Osteoblast (primary cell): Measurements from ENCODE around the gene RASSF7. TPM values are rescaled to one million over a fixed set of nuclear protein-coding genes. Genes with fewer than 3 reads are reported as not detected.

Experiments used
- DNase-seq: peaks from one replicate; pipeline ENCODE4 v3.0.0; 2011; ENCODE audit warnings: low spot score, mixed read lengths; ENCODE audit not compliant: insufficient read length; ENCODE audit errors: missing footprints
- H2AFZ ChIP-seq: 2 replicates; pipeline ENCODE4 v1.6.0; 2011; ENCODE audit warnings: mild to moderate bottlenecking, low read length
- H3K27ac ChIP-seq: 2 replicates; pipeline ENCODE4 v1.5.1; 2011; ENCODE audit warnings: mild to moderate bottlenecking, low read depth, low read length, moderate library complexity
- H3K27me3 ChIP-seq: 2 replicates; pipeline ENCODE4 v1.6.0; 2012; ENCODE audit warnings: mild to moderate bottlenecking, control low read depth, inconsistent platforms, low read length, moderate library complexity; ENCODE audit not compliant: insufficient read depth
- H3K36me3 ChIP-seq: 2 replicates; pipeline ENCODE4 v1.5.1; 2011; ENCODE audit warnings: mild to moderate bottlenecking, low read length, control low read depth, moderate library complexity; ENCODE audit not compliant: insufficient read depth
- H3K4me1 ChIP-seq: 2 replicates; pipeline ENCODE4 v1.5.1; 2011; ENCODE audit warnings: mild to moderate bottlenecking, low read length, control low read depth, moderate library complexity; ENCODE audit not compliant: insufficient read depth
- H3K4me2 ChIP-seq: 2 replicates; pipeline ENCODE4 v1.6.0; 2011; ENCODE audit warnings: mild to moderate bottlenecking, low read length; ENCODE audit not compliant: insufficient read depth
- H3K4me3 ChIP-seq: fragments of 200-600 bp; sonication (generic); 3 replicates; pipeline ENCODE4 v1.5.1; 2012; ENCODE audit warnings: mild to moderate bottlenecking, low read length, inconsistent platforms; ENCODE audit not compliant: insufficient read depth
- H3K79me2 ChIP-seq: 2 replicates; pipeline ENCODE4 v1.6.0; 2012; ENCODE audit warnings: mild to moderate bottlenecking, low read length, control low read depth, inconsistent platforms; ENCODE audit not compliant: insufficient read depth
- H3K9me3 ChIP-seq: 2 replicates; pipeline ENCODE4 v1.5.1; 2011; ENCODE audit warnings: low read depth, low read length, control low read depth
- H4K20me1 ChIP-seq: 2 replicates; pipeline ENCODE4 v1.6.0; 2012; ENCODE audit warnings: mild to moderate bottlenecking, low read length, control low read depth; ENCODE audit not compliant: insufficient read depth
- total RNA-seq: library from RNA; depleted of rRNA; stranded (reverse); fragments of >200 nt; gene quantifications from 2 replicates; pipeline ENCODE4 v1.2.3, GENCODE V29; 2012
- TF ChIP-seq, protein P1 (sequence below): IDR thresholded peaks from 2 replicates; pipeline ENCODE4 v1.5.1; 2011; ENCODE audit warnings: mild to moderate bottlenecking, low read depth, low read length, moderate library complexity; ENCODE audit errors: extremely low read depth

The RASSF7 gene
- total RNA-seq, 1 donor, result 6.2 TPM

DNA sequence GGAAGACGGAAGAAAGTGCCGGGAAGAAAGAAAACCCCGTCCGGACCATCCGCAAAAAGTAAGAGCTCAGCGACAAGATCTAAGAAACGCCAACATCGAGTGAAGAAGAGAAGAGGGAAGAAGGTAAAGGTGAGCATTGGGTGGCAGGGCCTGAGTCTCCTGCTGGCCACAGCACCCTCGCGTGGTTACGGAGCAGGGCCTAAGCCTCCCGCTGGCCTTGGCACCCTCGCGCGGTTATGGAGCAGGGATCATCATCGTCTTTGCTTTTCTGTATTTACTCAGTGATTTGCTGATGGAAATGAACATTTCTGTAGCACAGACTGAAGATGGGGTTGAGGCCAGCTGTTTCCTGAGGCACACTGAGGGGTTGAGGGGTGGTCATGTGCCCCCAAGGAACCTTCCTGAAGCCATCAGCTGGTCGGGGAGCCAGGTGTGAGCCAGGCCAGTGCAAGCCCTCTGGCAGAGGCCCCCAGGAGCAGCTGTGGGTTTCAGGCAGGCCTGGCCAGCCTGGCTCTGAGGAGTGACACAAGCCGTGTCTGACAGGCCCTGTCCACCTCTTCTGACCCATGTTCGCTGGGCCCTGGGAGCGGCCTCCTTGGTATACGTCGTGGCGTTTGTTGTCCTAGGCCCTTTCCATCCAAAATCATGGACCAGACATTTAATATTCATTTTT, 40.9 kb downstream of the RASSF7 start:
- Histone ChIP-seq H3K27me3 (no peaks in the 10 kb centered on the region), H3K36me3 (peaks cover 76% of the 10 kb centered on the region), H3K4me3 (no peak overlapping the region), H3K4me2 (no peak overlapping the region), H2AFZ (no peak overlapping the region), H3K4me1 (no peaks in the 10 kb centered on the region), H3K27ac (no peak overlapping the region), H3K79me2 (peaks cover 17% of the 10 kb centered on the region), H3K9me3 (no peaks in the 10 kb centered on the region), H4K20me1 (peaks cover 21% of the 10 kb centered on the region)
- DNase-seq, result no peak
- TF ChIP-seq, protein P1, sequence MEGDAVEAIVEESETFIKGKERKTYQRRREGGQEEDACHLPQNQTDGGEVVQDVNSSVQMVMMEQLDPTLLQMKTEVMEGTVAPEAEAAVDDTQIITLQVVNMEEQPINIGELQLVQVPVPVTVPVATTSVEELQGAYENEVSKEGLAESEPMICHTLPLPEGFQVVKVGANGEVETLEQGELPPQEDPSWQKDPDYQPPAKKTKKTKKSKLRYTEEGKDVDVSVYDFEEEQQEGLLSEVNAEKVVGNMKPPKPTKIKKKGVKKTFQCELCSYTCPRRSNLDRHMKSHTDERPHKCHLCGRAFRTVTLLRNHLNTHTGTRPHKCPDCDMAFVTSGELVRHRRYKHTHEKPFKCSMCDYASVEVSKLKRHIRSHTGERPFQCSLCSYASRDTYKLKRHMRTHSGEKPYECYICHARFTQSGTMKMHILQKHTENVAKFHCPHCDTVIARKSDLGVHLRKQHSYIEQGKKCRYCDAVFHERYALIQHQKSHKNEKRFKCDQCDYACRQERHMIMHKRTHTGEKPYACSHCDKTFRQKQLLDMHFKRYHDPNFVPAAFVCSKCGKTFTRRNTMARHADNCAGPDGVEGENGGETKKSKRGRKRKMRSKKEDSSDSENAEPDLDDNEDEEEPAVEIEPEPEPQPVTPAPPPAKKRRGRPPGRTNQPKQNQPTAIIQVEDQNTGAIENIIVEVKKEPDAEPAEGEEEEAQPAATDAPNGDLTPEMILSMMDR, result no peak

DNA sequence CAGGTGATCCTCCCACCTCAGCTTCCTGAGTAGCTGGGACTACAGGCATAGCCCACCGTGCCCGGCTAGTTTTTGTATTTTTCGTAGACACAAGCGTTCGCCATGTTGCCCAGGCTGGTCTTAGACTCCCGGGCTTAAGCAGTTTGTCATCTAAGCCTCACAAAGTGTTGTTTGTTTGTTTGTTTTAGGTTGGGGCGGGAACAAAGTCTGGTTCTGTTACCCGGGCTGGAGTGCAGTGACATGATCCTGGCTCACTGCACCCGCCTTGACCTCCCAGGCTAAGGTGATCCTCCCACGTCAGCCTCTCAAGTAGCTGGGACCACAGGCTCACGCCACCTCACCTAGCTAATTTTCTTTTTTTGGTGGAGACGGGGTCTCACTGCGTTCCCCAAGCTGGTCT, 42.4 kb downstream of the RASSF7 start:
- no peaks in the 10 kb centered on the region for H3K4me1 ChIP-seq
- no peak overlapping the region for H2AFZ ChIP-seq
- no peak overlapping the region for H3K4me3 ChIP-seq
- H3K9me3 ChIP-seq, result no peaks in the 10 kb centered on the region
- H3K27me3 ChIP-seq, result no peaks in the 10 kb centered on the region
- peaks cover 78% of the 10 kb centered on the region for H3K36me3 ChIP-seq
- H3K4me2 ChIP-seq, result no peak overlapping the region
- H3K79me2 ChIP-seq, result peaks cover 12% of the 10 kb centered on the region
- TF ChIP-seq, protein P1, result no peak
- H3K27ac ChIP-seq, result no peak overlapping the region
- no peak for DNase-seq
- peaks cover 17% of the 10 kb centered on the region for H4K20me1 ChIP-seq

DNA sequence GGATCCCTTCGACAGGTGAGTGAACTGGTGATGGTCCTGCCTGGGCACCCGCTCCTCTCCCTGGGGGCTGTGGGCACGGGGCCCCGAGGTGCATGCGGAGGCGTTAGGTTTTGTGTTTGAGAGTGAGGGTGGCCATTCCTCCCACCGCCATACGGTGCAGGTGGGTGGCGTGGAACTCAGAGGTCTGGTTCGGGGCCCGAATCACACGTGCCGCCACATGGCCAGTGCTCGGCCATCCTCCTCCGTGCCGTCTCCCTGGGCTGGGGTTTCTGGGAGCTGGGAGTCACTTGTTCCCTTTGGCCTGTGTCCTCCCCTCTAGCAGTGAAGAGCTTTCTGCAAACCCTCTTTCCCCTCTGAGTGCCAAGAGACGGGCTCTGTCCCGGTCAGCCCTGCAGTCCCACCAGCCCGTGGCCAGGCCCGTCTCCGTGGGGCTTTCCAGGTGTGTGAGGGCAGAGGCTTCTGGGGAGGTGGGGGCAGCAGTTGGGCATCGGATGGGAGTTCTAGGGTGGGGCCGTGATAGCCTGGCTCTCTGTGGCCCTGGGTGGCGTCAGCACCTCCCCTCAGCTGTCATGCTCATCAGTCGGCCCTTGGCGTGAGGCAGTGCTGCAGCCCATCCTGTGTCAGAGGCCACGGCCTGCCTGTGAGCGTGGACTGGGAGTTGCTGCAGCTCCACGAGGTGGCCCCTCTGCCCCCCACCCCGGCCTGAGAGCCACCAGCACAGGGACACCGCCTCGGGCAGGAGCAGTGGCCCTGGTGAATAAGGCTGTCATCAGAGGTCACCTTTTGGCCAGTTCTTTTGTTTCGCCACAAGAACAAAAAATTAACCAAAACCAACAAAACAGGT, 44.7 kb downstream of the RASSF7 start:
- Histone ChIP-seq H3K36me3 (peaks cover 85% of the 10 kb centered on the region), H3K27ac (no peak overlapping the region), H3K9me3 (no peaks in the 10 kb centered on the region), H3K27me3 (no peaks in the 10 kb centered on the region), H3K4me1 (no peaks in the 10 kb centered on the region), H3K4me2 (no peak overlapping the region), H3K79me2 (peaks cover 4% of the 10 kb centered on the region), H3K4me3 (no peak overlapping the region), H4K20me1 (peaks cover 11% of the 10 kb centered on the region), H2AFZ (no peak overlapping the region)
- TF ChIP-seq, protein P1, result no peak
- no peak for DNase-seq

DNA sequence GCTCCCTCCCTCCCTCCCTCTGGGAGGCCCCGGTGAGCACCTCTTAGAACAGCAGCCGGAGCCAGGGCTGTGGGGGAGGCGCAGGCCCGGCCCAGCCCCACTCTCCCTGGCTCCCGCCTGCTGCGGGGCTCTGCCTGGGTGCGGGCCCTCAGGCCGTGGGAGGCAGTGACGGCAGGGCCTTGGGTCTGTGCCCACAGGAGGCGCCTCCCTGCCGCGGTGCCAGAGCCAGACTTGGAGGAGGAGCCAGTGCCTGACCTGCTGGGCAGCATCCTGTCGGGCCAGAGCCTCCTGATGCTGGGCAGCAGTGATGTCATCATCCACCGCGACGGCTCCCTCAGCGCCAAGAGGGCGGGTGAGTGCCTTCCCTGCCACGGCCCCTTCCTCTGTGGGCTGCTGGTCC, 45.5 kb downstream of the RASSF7 start:
- Histone ChIP-seq H3K27ac (peak overlapping the region; percentile 31), H3K9me3 (no peaks in the 10 kb centered on the region), H4K20me1 (peaks cover 16% of the 10 kb centered on the region), H2AFZ (no peak overlapping the region), H3K4me2 (no peak overlapping the region), H3K36me3 (peaks cover 89% of the 10 kb centered on the region), H3K79me2 (peaks cover 4% of the 10 kb centered on the region), H3K27me3 (no peaks in the 10 kb centered on the region), H3K4me3 (no peak overlapping the region), H3K4me1 (no peaks in the 10 kb centered on the region)
- TF ChIP-seq, protein P1, result no peak
- DNase-seq, result peak; percentile 98
